Mucosa of stomach (tissue), 1 donor: ENCODE data around the gene BAG5.
"Not testable (repeated sequence)": the region's sequence is repeated elsewhere in the genome, so short reads cannot be mapped to it uniquely, and the experiment has no call there.

ENCODE experiments used
- H3K27me3 ChIP-seq: one replicate; pipeline ENCODE4 v1.7.0; 2013; ENCODE audit warnings: mild to moderate bottlenecking, low read length; ENCODE audit not compliant: control insufficient read depth, insufficient read depth
- H3K36me3 ChIP-seq: one replicate; pipeline ENCODE4 v1.7.0; 2013; ENCODE audit warnings: low read length; ENCODE audit not compliant: control insufficient read depth, insufficient read depth
- H3K4me1 ChIP-seq: one replicate; pipeline ENCODE4 v1.7.0; 2013; ENCODE audit warnings: mild to moderate bottlenecking, low read length; ENCODE audit not compliant: control insufficient read depth, insufficient read depth
- H3K4me3 ChIP-seq: one replicate; pipeline ENCODE4 v1.7.0; 2013; ENCODE audit warnings: low read length
- H3K9ac ChIP-seq: one replicate; pipeline ENCODE4 v1.7.0; 2013; ENCODE audit warnings: mild to moderate bottlenecking, low read length, moderate library complexity
- H3K9me3 ChIP-seq: one replicate; pipeline ENCODE4 v1.7.0; 2013; ENCODE audit warnings: mild to moderate bottlenecking, low read length, moderate library complexity; ENCODE audit not compliant: control insufficient read depth
- donor health status: Pancreatic carcinoma.

The BAG5 gene, protein sequence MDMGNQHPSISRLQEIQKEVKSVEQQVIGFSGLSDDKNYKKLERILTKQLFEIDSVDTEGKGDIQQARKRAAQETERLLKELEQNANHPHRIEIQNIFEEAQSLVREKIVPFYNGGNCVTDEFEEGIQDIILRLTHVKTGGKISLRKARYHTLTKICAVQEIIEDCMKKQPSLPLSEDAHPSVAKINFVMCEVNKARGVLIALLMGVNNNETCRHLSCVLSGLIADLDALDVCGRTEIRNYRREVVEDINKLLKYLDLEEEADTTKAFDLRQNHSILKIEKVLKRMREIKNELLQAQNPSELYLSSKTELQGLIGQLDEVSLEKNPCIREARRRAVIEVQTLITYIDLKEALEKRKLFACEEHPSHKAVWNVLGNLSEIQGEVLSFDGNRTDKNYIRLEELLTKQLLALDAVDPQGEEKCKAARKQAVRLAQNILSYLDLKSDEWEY

DNA sequence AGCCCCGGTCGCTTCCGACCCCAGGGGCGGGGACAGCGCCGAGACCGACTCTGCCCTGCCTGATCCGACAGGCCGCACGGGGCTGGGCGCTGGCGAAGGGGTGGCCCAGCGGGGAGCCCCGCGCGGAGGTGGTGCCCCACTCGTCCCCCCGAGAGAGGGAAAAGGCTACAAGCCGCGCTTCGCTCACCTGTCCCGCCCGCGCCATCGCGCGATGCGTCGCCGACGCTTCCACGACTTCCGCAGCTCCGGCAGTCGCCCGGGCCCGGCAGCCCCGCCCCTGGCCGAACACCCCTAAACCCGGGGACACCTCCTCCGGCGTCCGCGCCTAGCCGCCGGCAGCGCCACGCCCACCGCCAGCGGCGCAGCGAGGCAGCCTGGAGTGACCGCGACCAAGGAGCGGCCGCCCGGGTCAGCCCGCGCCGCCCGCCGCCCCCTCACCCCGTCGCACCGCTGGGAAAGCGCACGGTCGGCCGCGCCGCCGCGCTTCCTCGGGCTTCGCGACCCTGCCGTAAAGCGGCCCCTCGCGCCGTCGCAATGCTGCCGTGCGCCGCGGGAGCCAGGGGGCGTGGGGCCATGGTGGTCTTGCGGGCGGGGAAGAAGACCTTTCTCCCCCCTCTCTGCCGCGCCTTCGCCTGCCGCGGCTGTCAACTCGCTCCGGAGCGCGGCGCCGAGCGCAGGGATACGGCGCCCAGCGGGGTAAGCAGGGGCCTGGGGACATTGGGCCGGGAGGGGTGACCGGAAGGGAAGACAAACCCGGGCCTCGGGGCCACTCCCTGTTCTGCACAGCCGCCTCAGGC lies at the start of gene BAG5, which contains the start of gene COA8:
TSS of gene BAG5 (minus strand) at position 229 of the 797 bp plus-strand sequence. CDS start 1,493 bp downstream, outside the sequence.
TSS of gene COA8 (plus strand) at position 532 of the 797 bp plus-strand sequence. CDS start at position 574, 42 bp downstream.
- Histone ChIP-seq H3K9me3 (no peaks in the 10 kb centered on the region), H3K4me3 (peak within 1 kb of the TSS; percentile 85), H3K9ac (peak within 1 kb of the TSS; percentile 81), H3K36me3 (peaks cover 4% of the 10 kb centered on the region), H3K4me1 (peaks cover 16% of the 10 kb centered on the region), H3K27me3 (no peaks in the 10 kb centered on the region)

DNA sequence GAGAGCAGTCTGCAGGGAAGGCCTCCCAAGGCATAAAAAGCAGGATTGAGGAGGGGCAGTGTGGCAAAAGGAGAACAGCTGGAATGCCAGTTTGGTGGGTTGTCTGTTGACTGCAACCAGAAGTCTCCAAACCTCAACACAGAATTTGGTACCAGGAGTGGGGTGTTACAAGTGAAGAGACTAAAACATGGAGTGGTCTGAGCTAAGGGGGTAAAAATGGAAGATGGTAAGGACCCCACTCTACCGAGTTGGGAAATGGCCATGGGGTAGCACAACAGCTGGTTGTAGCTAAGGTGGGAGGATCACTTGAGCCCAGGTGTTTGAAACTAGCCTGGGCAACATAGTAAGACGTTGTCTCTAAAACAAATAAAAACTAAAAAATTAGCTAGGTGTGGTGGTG lies 48.8 kb upstream of the BAG5 start:
- Histone ChIP-seq H3K4me3 (no peak overlapping the region), H3K36me3 (no peaks in the 10 kb centered on the region), H3K9ac (no peak overlapping the region), H3K4me1 (peaks cover 13% of the 10 kb centered on the region), H3K27me3 (peaks cover 20% of the 10 kb centered on the region), H3K9me3 (no peaks in the 10 kb centered on the region)

- not testable (repeated sequence) for H3K9ac ChIP-seq, H3K9me3 ChIP-seq, H3K36me3 ChIP-seq
Observed at GRCh38 chr14:103609081-103609480, 46.6 kb upstream of the BAG5 start.

DNA sequence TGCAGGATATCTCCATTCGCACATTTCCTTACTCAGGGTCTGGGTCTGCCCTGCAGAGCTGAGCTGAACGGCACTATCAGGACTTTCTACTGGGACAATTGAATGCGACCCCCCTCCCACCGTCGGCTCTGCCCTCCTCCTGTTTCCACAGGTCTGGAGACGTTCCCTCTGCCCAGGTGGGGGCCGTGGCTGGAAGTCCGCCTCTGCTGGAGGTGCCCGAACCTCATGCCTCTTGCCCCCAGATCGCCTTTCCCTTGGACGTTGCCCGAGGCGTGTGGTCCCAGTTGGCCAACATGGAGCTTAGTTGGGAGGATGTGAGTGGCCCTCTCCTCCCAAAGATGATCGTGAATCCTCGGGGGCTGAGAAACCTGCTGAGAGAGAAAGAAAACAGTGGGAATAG lies 45.4 kb upstream of the BAG5 start:
- no peak overlapping the region for H3K4me3 ChIP-seq
- H3K27me3 ChIP-seq: peaks cover 20% of the 10 kb centered on the region
- peaks cover 13% of the 10 kb centered on the region for H3K4me1 ChIP-seq
- H3K9me3 ChIP-seq: no peaks in the 10 kb centered on the region
- no peak overlapping the region for H3K9ac ChIP-seq
- H3K36me3 ChIP-seq: no peaks in the 10 kb centered on the region

More at GRCh38 chr14:103609081-103609480, 46.6 kb upstream of the BAG5 start:
- Histone ChIP-seq H3K27me3 (peaks cover 20% of the 10 kb centered on the region), H3K4me1 (peaks cover 13% of the 10 kb centered on the region)
- not testable (repeated sequence) for H3K4me3 ChIP-seq

GRCh38 chr14:103606963-103607668 lies 44.7 kb upstream of the BAG5 start:
- Histone ChIP-seq H3K9me3 (no peaks in the 10 kb centered on the region), H3K36me3 (no peaks in the 10 kb centered on the region), H3K9ac (no peak overlapping the region), H3K4me1 (peaks cover 13% of the 10 kb centered on the region), H3K27me3 (peaks cover 20% of the 10 kb centered on the region), H3K4me3 (no peak overlapping the region)

- Histone ChIP-seq H3K27me3 (peaks cover 20% of the 10 kb centered on the region), H3K36me3 (no peaks in the 10 kb centered on the region), H3K9me3 (no peaks in the 10 kb centered on the region), H3K9ac (no peak overlapping the region), H3K4me1 (peaks cover 13% of the 10 kb centered on the region), H3K4me3 (no peak overlapping the region)
Observed at GRCh38 chr14:103604620-103605019, 42.2 kb upstream of the BAG5 start.

GRCh38 chr14:103600503-103600902 lies 38.0 kb upstream of the BAG5 start:
- no peak overlapping the region for H3K9ac ChIP-seq
- H3K27me3 ChIP-seq: no peaks in the 10 kb centered on the region
- no peak overlapping the region for H3K4me3 ChIP-seq
- H3K4me1 ChIP-seq: peaks cover 2% of the 10 kb centered on the region
- H3K9me3 ChIP-seq: no peaks in the 10 kb centered on the region
- H3K36me3 ChIP-seq: no peaks in the 10 kb centered on the region

GRCh38 chr14:103597623-103598377 lies 35.3 kb upstream of the BAG5 start:
- Histone ChIP-seq H3K27me3 (no peaks in the 10 kb centered on the region), H3K4me3 (no peak overlapping the region), H3K36me3 (no peaks in the 10 kb centered on the region), H3K9me3 (no peaks in the 10 kb centered on the region), H3K9ac (no peak overlapping the region), H3K4me1 (peaks cover 22% of the 10 kb centered on the region)

DNA sequence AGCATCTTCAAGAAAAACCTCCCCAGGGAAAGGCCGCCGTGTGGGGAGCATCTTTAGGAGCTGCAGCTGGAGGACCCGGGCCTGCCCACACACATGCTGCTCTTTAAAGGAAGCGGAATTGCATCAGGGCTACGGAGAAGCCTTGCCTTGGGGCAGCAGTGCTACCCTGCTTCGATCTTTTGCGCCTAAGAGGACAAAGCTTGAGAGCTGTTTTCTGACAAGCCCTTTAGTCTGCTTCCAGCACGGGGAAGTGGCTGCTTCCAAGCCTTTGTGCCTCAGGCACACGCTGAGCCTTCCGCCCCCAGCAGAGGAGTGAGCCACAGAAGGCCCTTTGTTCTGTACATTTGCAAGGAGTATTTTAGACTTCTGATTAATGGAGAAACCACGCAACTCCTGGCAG lies 31.8 kb upstream of the BAG5 start:
- H3K4me3 ChIP-seq: no peak overlapping the region
- H3K36me3 ChIP-seq: no peaks in the 10 kb centered on the region
- no peak overlapping the region for H3K9ac ChIP-seq
- no peaks in the 10 kb centered on the region for H3K27me3 ChIP-seq
- no peaks in the 10 kb centered on the region for H3K9me3 ChIP-seq
- peaks cover 22% of the 10 kb centered on the region for H3K4me1 ChIP-seq

GRCh38 chr14:103593577-103593976 lies 31.1 kb upstream of the BAG5 start:
- Histone ChIP-seq H3K27me3 (no peaks in the 10 kb centered on the region), H3K4me1 (peaks cover 22% of the 10 kb centered on the region), H3K4me3 (no peak overlapping the region), H3K9me3 (no peaks in the 10 kb centered on the region), H3K9ac (no peak overlapping the region), H3K36me3 (no peaks in the 10 kb centered on the region)

GRCh38 chr14:103584326-103584915 lies 22.0 kb upstream of the BAG5 start:
- H3K27me3 ChIP-seq: no peaks in the 10 kb centered on the region
- peaks cover 5% of the 10 kb centered on the region for H3K4me1 ChIP-seq
- no peak overlapping the region for H3K4me3 ChIP-seq
- no peaks in the 10 kb centered on the region for H3K9me3 ChIP-seq
- H3K36me3 ChIP-seq: no peaks in the 10 kb centered on the region
- H3K9ac ChIP-seq: no peak overlapping the region
